ENCODE measurements around the gene RESF1.

The RESF1 gene

GRCh38 chr12:31959701-31960391 is 631 bp downstream of the RESF1 start:
- DNase-seq: peak; percentile 76

- DNase-seq: no peak
Measured at GRCh38 chr12:31961137-31961536, 1.9 kb downstream of the RESF1 start.

GRCh38 chr12:31962076-31962475 is 2.9 kb downstream of the RESF1 start:
- DNase-seq: no peak

- no peak for DNase-seq
Measured at GRCh38 chr12:31964280-31964679, 5.1 kb downstream of the RESF1 start.

GRCh38 chr12:31965090-31965489 is 5.9 kb downstream of the RESF1 start:
- no peak for DNase-seq

- DNase-seq: peak; percentile 22
Measured at GRCh38 chr12:31966558-31967205, 7.5 kb downstream of the RESF1 start.

- DNase-seq: no peak
Measured at GRCh38 chr12:31967539-31967938, 8.3 kb downstream of the RESF1 start.

GRCh38 chr12:31970199-31970598 is 11.0 kb downstream of the RESF1 start:
- DNase-seq: no peak

- DNase-seq: no peak
Measured at GRCh38 chr12:31973818-31974217, 14.6 kb downstream of the RESF1 start.

- DNase-seq: no peak
Measured at GRCh38 chr12:31974673-31975072, 15.5 kb downstream of the RESF1 start.

- no peak for DNase-seq
Measured at GRCh38 chr12:31984806-31985591, 25.8 kb downstream of the RESF1 start.

GRCh38 chr12:31985832-31986231 is 26.6 kb downstream of the RESF1 start:
- no peak for DNase-seq

GRCh38 chr12:31989571-31990362 is 30.6 kb downstream of the RESF1 start:
- no peak for DNase-seq

- no peak for DNase-seq
Measured at GRCh38 chr12:31991146-31991545, 31.9 kb downstream of the RESF1 start.

GRCh38 chr12:31991815-31992214 is 32.6 kb downstream of the RESF1 start:
- no peak for DNase-seq

GRCh38 chr12:31999692-32000091 is 40.5 kb downstream of the RESF1 start:
- no peak for DNase-seq

GRCh38 chr12:32000373-32001005 is 41.3 kb downstream of the RESF1 start:
- DNase-seq: no peak

GRCh38 chr12:32002848-32003493 is 43.8 kb downstream of the RESF1 start:
- peak; percentile 36 for DNase-seq

- DNase-seq: no peak
Measured at GRCh38 chr12:32003654-32004053, 44.4 kb downstream of the RESF1 start.

GRCh38 chr12:32005496-32006125 is 46.4 kb downstream of the RESF1 start:
- DNase-seq: no peak
